ENCODE measurements around the gene ANTXR1.

DNA sequence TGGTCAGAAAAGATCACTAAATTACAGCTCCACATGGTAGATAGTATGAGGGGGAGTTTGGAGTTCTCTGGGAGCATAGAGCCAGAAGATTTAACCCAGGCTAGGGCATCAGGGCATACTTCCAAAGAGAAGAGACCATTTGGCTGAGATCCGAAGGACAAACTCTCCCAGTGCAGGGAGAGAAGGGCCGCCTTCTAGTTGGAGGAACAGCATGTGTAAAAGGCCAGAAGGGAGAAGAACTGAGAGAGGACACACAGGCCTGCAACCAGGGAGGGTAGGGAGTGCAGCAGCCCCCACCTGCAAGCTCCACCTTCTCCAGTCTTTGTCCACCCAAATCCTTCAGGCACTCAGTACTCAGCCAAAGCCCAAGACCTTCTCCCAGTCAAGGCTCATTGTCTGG is 192.1 kb downstream of the ANTXR1 start:
- TF ChIP-seq, protein P1, sequence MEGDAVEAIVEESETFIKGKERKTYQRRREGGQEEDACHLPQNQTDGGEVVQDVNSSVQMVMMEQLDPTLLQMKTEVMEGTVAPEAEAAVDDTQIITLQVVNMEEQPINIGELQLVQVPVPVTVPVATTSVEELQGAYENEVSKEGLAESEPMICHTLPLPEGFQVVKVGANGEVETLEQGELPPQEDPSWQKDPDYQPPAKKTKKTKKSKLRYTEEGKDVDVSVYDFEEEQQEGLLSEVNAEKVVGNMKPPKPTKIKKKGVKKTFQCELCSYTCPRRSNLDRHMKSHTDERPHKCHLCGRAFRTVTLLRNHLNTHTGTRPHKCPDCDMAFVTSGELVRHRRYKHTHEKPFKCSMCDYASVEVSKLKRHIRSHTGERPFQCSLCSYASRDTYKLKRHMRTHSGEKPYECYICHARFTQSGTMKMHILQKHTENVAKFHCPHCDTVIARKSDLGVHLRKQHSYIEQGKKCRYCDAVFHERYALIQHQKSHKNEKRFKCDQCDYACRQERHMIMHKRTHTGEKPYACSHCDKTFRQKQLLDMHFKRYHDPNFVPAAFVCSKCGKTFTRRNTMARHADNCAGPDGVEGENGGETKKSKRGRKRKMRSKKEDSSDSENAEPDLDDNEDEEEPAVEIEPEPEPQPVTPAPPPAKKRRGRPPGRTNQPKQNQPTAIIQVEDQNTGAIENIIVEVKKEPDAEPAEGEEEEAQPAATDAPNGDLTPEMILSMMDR (conservative IDR thresholded peaks at IDR 0.05; ENCODE audit: low read depth, low read length): no peak
- TF ChIP-seq EZH2 (IDR thresholded peaks at IDR 0.05; ENCODE audit: borderline replicate concordance, low read depth, low read length, poor library complexity, severe bottlenecking): no peak

All from A673 (cell line).